Astrocyte of the hippocampus (primary cell): ENCODE results near the gene MRPL51.

Experiments used
- DNase-seq: peaks from one replicate; pipeline ENCODE4 v3.0.0; 2011; ENCODE audit warnings: low read depth, low spot score

Gene MRPL51

GRCh38 chr12:6461401-6462233, 31.4 kb downstream of the MRPL51 start:
- no peak for DNase-seq

- DNase-seq: no peak
Observed at GRCh38 chr12:6460751-6461371, 32.2 kb downstream of the MRPL51 start.

- DNase-seq: no peak
Observed at GRCh38 chr12:6459004-6459337, 34.1 kb downstream of the MRPL51 start.

- no peak for DNase-seq
Observed at GRCh38 chr12:6458281-6459003, 34.6 kb downstream of the MRPL51 start.

- no peak for DNase-seq
Observed at GRCh38 chr12:6457220-6457945, 35.7 kb downstream of the MRPL51 start.

GRCh38 chr12:6452944-6453630, 40.0 kb downstream of the MRPL51 start:
- DNase-seq: no peak

GRCh38 chr12:6452245-6452943, 40.7 kb downstream of the MRPL51 start:
- no peak for DNase-seq

GRCh38 chr12:6451348-6452244, 41.5 kb downstream of the MRPL51 start, which contains the start of gene TAPBPL:
TAPBPL (plus strand) TSS chr12:6452042; CDS start chr12:6452249, 207 bp downstream.
- peak; percentile 85 for DNase-seq

- DNase-seq: no peak
Observed at GRCh38 chr12:6450869-6451347, 42.2 kb downstream of the MRPL51 start.

GRCh38 chr12:6450091-6450868, 42.8 kb downstream of the MRPL51 start:
- DNase-seq: no peak

- no peak for DNase-seq
Observed at GRCh38 chr12:6444704-6445688, 48.1 kb downstream of the MRPL51 start, which contains the start of gene CD27. CD27 (plus strand) TSS chr12:6444955; CDS start chr12:6445096, 141 bp downstream.

GRCh38 chr12:6444031-6444430, 49.0 kb downstream of the MRPL51 start:
- no peak for DNase-seq

GRCh38 chr12:6443361-6443983, 49.6 kb downstream of the MRPL51 start:
- no peak for DNase-seq

- DNase-seq: no peak
Observed at GRCh38 chr12:6442836-6443235, 50.2 kb downstream of the MRPL51 start.
